Lower leg skin (tissue), 4 donors: Measurements from ENCODE around the gene SIPA1L2. TPM values are rescaled to one million over a fixed set of nuclear protein-coding genes. Genes with fewer than 3 reads are reported as not detected.

Experiments
- DNase-seq, 2 donors: peaks; one replicate each; pipeline ENCODE4 v3.0.0-alpha.2; 2019; ENCODE audit warnings: low spot score in 2 of 2
- H3K4me3 ChIP-seq: fragments of 200-600 bp; sonication (generic); 2 replicates; pipeline ENCODE4 v1.5.1; 2017; ENCODE audit warnings: mild to moderate bottlenecking, low read depth; ENCODE audit not compliant: poor library complexity, severe bottlenecking
- POLR2A ChIP-seq, 2 donors: fragments of 450-650 bp; IDR thresholded peaks; one replicate each; pipeline ENCODE4 v1.6.1; 2016 to 2017; ENCODE audit warnings: antibody characterized with exemption in 2 of 2, mild to moderate bottlenecking in 1 of 2, moderate library complexity in 1 of 2
- WGBS, 2 donors: methylation state at CpG; one replicate each; pipeline ENCODE4 v1.1.5; 2018; 5-methylcytosine and 5-hydroxymethylcytosine counted together
- intact Hi-C: fragments of 100-400 bp; cut with DNase I; formaldehyde crosslinking; loops from one replicate; pipeline ENCODE4 v1.15.0; 2023; ENCODE audit warnings: low total_unique reads
- total RNA-seq, 4 donors: library from RNA; depleted of rRNA; stranded (reverse); fragments of >200 nt; gene quantifications; one replicate each; pipeline ENCODE4 v1.1.0, GENCODE V29; 2016
- TF ChIP-seq, protein P1 (sequence below), 3 donors: fragments of 450-650 bp; IDR thresholded peaks; one replicate each; pipeline ENCODE4 v1.5.1; 2016; ENCODE audit warnings: antibody characterized with exemption in 3 of 3, mild to moderate bottlenecking in 3 of 3, moderate library complexity in 2 of 3

SIPA1L2 gene
- total RNA-seq, 4 donors from 2014 or later, result 8.9 to 22.6 (median 16.6) TPM

- 73 to 87% methylated on average over 5 of the region's 5 CpGs for WGBS, 2 donors
- no peak overlapping the region for H3K4me3 ChIP-seq
- TF ChIP-seq, protein P1, sequence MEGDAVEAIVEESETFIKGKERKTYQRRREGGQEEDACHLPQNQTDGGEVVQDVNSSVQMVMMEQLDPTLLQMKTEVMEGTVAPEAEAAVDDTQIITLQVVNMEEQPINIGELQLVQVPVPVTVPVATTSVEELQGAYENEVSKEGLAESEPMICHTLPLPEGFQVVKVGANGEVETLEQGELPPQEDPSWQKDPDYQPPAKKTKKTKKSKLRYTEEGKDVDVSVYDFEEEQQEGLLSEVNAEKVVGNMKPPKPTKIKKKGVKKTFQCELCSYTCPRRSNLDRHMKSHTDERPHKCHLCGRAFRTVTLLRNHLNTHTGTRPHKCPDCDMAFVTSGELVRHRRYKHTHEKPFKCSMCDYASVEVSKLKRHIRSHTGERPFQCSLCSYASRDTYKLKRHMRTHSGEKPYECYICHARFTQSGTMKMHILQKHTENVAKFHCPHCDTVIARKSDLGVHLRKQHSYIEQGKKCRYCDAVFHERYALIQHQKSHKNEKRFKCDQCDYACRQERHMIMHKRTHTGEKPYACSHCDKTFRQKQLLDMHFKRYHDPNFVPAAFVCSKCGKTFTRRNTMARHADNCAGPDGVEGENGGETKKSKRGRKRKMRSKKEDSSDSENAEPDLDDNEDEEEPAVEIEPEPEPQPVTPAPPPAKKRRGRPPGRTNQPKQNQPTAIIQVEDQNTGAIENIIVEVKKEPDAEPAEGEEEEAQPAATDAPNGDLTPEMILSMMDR (IDR thresholded peaks at IDR 0.05), result no peak
- DNase-seq, result peak in 1 of 2 donors; percentile 35
- intact Hi-C loops, result loop anchor here (5.0 kb wide), 1 partner anchor 608 kb away; no protein-coding TSS in a partner anchor
These were observed 4.2 kb upstream of the SIPA1L2 start for GRCh38 chr1:232634096-232634495.

- H3K4me3 ChIP-seq, result no peak overlapping the region
- DNase-seq, result no peak
- TF ChIP-seq POLR2A (IDR thresholded peaks at IDR 0.05), result no peak
- TF ChIP-seq, protein P1 (IDR thresholded peaks at IDR 0.05), result no peak
- intact Hi-C loops, result loop anchor here (5.0 kb wide), 1 partner anchor 611 kb away; no protein-coding TSS in a partner anchor
- WGBS, 2 donors, result 0 to 1% methylated on average over 8 of the region's 8 CpGs
These were observed 912 bp upstream of the SIPA1L2 start for GRCh38 chr1:232630894-232631195.

GRCh38 chr1:232629250-232630046 is 485 bp downstream of the SIPA1L2 start:
- intact Hi-C loops, result loop anchor here (5.0 kb wide), 2 partner anchors 613 to 762 kb away; no protein-coding TSS in a partner anchor
- TF ChIP-seq, protein P1 (IDR thresholded peaks at IDR 0.05), result no peak
- no peak for TF ChIP-seq POLR2A (IDR thresholded peaks at IDR 0.05)
- DNase-seq, result peak; percentile 29 to 91
- 0 to 1% methylated on average over 28 to 73 of the region's 96 CpGs for WGBS, 2 donors
- H3K4me3 ChIP-seq, result peak overlapping the region; percentile 62

GRCh38 chr1:232628335-232629249 is 1.3 kb downstream of the SIPA1L2 start:
- peak overlapping the region; percentile 62 for H3K4me3 ChIP-seq
- TF ChIP-seq, protein P1 (IDR thresholded peaks at IDR 0.05), result no peak
- TF ChIP-seq POLR2A (IDR thresholded peaks at IDR 0.05), result no peak
- intact Hi-C loops, result loop anchor here (5.0 kb wide), 1 partner anchor 761 kb away; no protein-coding TSS in a partner anchor
- DNase-seq, result no peak
- WGBS, 2 donors, result 11 to 12% methylated on average over 13 of the region's 13 CpGs

GRCh38 chr1:232627645-232628334 is 2.1 kb downstream of the SIPA1L2 start:
- 18 to 22% methylated on average over 4 of the region's 4 CpGs for WGBS, 2 donors
- H3K4me3 ChIP-seq, result no peak overlapping the region
- TF ChIP-seq, protein P1 (IDR thresholded peaks at IDR 0.05), result no peak
- no peak for TF ChIP-seq POLR2A (IDR thresholded peaks at IDR 0.05)
- intact Hi-C loops, result loop anchor here (5.0 kb wide), 1 partner anchor 760 kb away; no protein-coding TSS in a partner anchor
- no peak for DNase-seq
